NCI-H2081 treated with DMSO at 0.1 percent for 48 hours (cell line): ENCODE data around the gene CDKL5.
"Not testable (repeated sequence)": the region's sequence is repeated elsewhere in the genome, so short reads cannot be mapped to it uniquely, and the experiment has no call there.

Experiments
- DNase-seq: peaks from one replicate; lab custom pipeline; 2025; lab: John Stamatoyannopoulos, UW

The CDKL5 gene

DNA sequence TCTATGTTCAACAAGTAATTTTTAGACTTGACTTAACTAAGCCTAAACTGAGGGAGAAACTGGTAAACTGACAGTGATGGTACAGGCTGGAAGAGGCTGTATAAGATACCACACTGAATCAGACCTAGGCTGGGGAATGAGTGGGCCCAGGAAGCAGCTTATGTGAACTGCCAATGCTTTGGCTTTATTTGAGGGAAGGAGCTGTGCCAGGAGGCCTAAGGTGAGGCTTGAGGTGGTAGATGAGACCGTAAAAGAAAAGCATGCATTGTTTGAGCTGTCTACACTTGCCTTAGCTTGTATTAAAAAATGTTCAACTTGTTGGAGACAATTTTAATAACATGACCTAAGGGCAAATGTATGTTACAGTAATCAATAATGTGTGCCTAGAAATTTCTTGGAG lies 150.3 kb downstream of the CDKL5 start:
- no peak for DNase-seq

DNA sequence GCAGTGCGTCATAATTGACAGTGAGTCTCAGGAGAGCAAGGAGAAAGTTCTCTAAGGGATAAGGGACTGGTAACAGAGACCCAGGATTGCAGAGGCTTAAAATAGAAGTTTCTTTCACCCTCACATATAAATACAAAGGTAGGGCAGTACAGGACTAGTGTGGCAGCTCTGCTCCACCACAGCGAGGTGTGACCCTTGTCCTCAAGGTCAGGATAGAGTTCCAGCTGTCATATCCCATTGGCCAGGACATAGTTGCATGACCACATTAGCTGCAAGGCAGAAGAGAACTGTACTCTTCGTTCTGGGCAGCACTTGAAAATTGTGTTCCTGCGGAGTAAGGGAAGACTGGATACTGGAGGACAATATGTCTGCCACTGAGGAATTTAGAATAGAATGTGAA lies 152.0 kb downstream of the CDKL5 start:
- no peak for DNase-seq

DNA sequence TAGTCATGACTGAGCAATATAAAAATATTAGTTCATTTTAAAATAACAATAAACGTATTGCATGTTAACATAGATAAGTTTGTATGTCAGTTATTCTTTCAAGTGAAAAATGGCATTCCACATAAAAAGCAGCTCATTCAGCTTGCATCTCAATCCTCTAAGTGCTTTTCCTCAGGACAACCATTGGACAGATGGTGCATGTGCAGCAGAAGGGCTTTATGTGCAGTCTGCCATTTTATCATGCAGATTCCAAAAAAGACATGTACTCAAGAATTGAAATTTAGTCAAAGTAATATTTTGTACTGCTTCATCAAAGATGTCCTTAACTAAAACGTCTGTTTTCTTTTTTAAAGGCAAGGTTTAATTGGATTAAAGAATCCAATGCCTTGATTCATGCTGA lies 153.1 kb downstream of the CDKL5 start:
- DNase-seq = no peak

DNA sequence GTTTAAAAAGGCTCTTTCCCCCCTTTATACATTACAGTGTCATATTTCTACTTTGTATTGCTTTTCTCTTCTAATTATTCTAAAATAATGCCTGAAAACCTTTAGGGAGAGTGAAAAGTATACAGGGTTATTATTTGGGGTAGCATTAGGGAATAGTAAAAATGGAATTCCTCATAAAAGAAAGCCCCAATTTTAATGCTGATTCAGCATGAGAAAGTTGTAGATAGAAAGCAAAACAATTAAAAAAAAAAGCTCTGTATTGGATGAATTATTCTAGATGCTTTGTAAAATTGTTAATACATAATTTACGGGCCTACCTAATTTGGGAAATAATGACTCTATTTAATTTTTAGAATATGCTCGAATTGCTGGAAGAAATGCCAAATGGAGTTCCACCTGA lies 154.1 kb downstream of the CDKL5 start:
- DNase-seq = no peak

DNA sequence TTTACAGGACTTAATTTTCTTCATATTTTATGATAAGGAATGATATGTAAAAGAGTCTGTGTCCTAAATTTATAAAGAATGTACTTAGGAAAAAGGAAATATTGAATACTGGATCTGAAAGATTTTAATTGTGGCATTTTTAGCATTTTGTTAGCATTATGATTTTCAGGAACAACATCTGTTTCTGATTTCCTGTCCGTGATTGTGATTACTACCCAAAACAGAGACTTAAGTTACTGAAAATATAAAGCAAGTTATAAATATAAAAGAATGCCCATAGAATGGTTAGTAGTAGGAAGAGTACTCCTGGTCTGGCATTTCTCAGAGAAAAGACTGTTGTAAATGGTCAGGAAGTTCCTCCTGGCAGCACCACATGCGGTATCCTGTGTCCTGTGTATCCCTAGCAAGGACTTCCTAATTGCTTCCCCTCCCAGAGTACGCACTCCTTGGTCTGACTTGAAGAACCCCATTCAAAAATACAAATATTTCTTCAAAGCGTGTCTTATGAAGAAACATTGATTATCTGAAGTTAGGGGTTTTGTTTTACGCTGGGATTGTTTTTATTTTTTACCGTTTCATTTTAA lies 157.6 kb downstream of the CDKL5 start:
- no peak for DNase-seq

DNA sequence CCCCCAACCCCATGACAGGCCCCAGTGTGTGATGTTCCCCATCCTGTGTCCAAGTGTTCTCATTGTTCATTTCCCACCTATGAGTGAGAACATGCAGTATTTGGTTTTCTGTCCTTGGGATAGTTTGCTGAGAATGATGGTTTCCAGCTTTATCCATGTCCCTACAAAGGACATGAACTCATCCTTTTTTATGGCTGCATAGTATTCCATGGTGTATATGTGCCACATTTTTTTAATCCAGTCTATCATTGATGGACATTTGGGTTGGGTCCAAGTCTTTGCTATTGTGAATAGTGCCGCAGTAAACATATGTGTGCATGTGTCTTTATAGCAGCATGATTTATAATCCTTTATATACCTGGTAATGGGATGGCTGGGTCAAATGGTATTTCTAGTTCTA lies 163.9 kb downstream of the CDKL5 start:
- DNase-seq = not testable (repeated sequence)

DNA sequence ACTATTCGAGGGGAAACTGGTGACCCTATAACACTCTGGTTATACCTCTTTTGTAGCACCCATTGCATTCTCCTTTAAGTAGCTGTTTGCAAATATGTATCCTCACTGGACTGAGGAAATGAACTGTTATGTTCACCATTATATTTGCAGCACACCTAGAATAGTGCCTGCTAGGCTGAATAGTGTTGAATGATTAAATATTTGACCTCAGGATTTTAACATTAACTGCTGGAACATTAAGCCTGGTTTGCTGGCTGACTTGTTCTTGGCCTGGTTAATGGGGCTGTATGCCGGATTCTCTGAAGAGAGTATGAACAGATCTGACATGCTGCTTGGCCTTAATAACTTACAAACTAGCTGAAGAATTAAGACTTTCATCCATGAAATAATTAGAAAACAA lies 166.4 kb downstream of the CDKL5 start:
- DNase-seq = no peak

DNA sequence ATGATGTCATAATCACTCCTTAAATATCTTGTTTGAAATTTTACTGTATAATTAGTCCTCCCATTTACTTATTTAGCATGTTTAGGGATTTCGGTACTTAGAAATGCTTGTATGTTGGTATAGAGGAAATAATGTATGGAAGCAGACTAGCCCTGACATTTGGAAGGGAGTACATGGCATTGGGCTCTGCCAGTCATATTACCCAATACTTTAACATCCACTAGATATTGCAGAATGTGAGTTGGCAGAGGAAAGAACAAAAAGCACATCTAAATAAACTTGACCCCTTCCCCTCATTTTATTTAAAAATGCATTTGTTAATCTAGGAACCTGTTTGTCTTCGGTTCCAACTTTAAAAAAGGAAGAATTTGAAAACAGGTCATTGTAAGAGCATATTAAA lies 168.7 kb downstream of the CDKL5 start:
- DNase-seq = no peak

DNA sequence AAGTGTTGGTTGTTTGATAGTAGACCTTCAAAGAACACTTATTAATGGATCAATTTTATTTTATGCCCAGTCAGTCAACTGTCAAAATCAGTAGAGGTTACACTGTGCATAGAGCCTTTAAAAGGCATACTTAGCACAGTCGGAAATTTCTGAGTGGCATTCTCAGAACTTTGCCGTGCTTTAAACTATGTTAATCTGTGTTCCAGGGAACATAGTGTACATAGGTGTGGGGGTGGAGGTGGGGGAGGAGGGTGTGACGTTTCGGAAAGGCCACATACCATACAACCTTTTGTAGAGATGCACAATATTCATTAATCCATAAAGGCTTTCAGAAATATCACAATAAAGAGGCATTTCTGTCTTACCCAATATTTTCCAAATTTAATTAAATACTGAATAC lies 170.7 kb downstream of the CDKL5 start:
- DNase-seq = no peak

DNA sequence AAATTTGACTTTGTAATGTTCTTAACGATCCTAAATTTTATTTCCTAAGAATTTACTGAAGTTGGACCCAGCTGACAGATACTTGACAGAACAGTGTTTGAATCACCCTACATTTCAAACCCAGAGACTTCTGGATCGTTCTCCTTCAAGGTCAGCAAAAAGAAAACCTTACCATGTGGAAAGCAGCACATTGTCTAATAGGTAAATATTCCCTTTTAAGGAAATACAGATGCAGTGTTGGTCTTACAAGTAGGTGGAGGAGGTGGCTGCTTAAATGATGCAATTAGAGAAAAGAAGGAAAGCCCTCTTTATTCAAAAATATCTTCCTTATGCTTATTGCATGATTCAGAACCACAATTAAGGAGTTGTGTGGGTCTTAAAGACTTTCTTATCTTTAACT lies 173.0 kb downstream of the CDKL5 start:
- DNase-seq = no peak

DNA sequence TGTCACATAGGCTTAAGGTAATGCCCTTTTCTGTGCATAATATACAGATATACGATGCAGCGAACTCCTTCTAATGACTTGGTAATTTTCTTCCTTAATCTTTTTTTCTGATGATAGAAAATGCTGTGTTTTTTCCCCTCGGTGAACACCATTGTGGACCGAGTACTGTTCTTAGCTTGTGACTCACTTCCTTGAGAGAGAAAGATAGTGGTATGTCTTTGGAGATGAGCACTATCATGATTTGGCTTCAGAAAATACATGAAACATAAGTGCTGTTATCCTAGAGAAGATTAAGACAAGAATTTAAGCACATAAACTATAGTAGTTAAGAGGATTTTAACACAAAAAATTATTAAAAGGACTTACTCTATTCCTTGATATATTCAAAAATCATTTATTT lies 182.6 kb downstream of the CDKL5 start:
- DNase-seq = no peak

DNA sequence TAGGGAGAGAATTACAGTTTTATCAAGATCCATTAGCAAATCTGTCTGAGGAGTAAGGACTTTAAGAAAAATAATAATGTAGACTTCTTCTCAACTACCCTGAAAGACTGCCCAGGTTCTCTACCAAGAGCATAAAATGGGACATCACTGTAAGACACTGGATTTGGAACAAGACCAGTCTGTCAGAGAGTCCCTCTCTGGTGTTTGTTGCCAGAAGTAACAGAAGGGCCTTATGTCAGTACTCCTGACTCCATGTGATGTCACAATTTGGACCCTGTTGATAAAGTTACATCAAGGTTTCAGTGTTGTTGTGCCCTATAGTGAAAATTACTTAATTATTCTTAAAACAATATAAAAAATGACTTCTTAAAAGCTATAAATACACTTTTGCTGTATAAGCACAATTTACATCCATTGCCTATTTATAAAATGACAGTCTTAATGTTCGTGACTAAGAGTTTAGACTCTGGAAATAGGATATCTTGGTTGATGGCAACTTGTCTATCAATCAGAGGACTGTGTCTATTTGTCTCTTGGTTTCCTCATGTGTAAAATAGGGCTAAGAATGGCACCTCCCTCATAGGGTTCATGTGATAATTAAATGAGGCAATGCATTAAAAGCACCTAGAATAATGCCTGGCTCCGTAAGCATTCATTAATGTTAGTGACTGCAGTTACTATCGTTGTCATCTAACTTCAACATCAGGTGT lies 188.7 kb downstream of the CDKL5 start:
- DNase-seq = no peak

DNA sequence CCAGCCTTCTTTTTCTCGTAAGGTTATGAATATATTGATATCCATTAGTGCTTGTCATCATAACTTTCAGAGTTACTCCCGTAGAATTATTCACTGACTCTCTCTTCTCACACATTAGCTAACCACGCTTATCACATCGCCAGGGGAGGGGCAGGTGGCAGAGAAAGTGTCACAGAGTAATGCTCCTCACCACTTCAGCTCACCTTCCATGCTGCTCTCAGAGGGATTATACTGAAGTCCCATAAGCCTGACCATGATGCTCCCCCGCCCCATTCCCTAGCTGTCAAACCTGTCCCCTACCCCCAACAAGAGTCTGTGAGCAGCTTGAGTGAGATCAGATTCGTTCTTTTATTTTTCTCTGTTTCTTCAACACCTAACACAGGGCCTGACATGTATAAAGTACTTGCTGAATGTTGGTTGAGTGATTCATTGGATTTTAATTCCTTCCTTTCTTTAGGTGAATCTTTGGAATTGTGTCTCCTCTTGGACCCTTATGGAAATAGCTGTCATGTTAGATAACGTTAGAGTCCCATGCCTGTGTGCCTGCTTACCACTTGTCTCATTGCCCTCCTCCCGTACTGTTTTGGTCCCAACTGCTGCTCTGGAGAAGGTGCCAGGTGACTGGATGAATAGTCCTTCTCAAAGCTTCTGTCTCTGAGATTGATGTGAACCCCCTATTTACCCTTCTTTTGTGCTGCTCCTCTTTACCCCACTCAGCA lies 191.4 kb downstream of the CDKL5 start:
- no peak for DNase-seq

DNA sequence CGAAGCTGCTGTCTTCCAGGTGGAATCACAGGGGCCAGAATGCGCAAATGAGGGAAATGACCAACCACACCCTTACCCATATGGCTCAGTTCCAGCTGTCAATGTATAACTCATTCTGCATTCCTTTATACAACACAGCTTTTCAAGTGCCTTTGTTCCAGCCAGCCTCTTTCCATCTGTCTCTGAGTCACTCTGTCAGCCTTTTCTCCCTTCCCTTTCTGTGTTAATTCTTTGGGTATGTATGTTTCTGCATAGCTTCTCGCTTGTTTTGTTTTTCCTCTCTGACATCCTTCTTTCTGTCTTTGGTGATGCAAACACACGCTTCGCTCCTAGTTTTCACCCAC lies 192.0 kb downstream of the CDKL5 start:
- no peak for DNase-seq

DNA sequence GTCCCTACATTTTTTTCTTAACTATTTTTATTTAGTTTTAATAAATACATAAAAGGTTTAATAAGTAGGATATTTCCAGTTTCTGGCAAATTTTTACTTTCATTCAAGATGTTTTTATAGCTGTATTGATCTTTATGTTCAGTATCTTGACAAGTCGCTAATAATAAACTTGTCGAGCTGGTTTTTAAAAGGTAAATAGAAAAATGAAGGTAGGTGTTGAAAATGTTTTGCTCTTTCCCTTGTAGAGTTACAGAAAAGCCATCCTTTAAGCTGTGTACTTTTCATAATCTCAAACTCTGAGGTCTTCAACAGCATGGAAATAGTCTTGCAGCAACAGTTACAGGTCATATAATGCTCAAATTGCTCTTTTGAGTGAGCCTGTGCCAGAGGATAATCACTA lies 193.9 kb downstream of the CDKL5 start:
- DNase-seq = no peak

DNA sequence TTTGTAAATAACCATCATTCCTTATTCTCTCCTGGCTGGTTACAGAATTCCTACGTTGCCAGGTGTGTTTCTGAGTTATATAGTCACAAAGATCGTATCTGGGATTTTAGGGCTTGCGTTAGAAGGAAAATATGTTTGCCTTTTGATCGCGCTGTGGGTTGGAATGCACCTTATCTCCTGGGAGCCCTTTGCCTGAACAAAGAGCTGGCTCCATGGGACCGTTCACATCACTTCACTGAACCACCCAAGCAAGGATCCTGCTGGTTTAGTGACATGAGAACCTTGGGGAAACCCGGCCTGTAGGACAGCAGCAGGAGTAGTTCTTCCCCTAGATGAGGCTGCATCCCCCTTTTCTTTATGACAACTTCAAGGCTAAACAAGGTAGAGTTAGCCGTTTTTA lies 194.9 kb downstream of the CDKL5 start:
- DNase-seq = no peak

DNA sequence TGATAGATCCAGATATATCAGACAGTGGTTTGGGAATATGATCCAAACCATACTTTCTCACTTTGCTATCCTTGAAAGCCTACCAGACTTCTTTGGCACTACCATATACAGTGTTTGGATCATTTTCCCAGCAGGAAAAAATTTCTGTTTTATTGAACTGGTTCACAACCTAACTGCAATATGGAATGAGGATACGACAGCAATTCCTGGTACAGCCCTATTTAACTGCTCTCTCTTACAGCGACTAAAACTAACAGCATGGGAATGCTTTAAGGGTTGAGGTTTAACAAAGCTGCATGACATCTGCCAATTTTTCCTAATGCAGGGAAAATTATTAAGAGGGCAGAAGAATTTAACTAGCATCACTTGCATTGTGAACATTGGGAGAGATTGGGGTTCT lies 199.2 kb downstream of the CDKL5 start:
- no peak for DNase-seq

DNA sequence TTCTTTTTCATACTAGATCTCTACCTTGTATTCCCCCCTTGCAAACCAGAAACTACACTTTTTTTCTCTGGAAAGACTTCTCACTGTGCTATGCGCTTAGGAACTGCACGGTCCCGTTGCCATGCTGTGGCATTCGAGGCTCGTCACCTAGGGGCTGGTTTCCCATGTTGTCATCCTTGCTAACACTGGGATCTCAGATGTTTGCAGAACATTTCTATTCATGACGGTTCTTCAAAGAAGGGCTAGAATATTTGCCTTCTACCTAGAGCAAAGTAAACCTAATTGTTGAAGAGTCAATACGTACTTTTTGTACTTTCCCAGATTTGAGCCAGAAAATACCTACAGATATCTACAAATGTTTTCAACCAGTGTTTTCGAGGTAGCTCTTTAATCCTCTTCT lies 205.5 kb downstream of the CDKL5 start:
- DNase-seq = no peak

DNA sequence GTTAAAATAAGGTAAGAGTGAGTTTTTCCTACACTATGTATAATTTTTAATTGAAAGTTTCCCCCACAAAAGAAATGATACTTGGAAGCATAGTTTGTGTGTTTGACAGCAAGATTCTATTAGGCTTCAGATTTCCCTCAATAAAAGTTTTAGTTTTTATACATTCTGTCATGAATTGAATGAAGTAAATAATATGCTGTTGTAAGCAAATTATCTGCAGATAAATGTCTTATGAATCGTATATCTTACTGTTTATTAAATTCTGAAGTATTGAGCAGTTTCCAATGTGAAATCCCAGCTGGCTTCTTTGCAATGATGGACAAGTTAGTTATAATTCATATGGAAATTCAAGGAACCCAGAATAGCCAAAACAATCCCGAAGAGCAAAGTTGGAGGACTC lies 213.0 kb downstream of the CDKL5 start:
- DNase-seq = no peak

DNA sequence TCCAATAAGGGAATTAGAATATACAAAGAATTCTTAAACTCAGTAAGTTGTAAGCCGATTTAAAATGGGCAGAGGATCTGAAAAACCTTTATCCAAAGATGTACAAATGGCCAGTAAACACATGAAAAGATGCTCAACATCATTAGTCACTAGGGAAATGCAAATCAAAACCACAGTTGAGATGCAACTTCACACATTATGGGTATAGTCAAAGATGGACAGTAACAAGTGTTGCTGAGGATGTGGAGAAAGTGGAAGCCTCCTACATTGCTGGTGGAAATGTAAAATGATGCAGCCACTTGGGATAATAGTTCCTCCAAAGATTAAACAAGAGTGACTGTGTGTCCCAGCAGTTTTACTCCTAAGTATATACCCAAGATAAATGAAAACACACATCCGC lies 213.9 kb downstream of the CDKL5 start:
- DNase-seq = no peak

DNA sequence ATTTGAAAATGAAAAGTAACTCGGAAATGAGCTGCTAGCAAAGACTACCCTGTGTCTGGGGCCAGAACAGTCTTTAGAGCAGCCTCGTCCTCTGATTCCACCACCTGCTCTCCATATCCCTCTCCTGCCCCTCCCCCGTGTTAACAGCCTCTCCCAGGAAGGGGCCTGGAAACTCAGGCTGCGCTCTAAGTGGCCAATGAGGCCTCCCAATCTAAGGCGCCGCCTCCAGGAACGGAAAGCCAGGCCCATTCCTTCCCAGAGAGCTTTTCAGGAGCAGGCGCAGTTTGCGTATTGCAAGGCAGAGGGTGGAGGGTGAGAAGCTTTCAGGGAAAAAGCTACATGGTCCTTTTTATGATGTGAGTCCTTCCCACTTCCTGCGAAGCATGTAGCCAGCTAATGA lies 215.3 kb downstream of the CDKL5 start:
- DNase-seq = no peak

DNA sequence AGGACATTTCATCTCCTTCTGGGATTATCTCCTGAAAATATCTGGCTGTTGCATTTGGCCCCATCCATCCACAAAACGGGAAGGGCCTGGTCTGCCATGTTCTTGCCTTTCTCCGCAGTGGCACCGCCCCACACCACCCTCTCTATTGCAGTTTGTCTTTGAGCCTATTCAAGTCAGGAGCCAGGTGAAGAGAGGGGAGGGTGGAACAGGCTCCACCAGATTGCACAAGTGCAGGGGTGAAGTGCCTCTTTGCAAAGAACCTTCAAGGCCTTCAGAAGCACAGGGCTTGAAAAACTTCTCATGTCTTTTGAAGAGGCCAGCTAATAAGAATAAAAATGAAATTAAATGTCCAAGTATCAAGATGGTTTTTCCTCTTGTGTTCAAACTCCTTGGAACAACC lies 217.8 kb downstream of the CDKL5 start:
- DNase-seq = no peak

DNA sequence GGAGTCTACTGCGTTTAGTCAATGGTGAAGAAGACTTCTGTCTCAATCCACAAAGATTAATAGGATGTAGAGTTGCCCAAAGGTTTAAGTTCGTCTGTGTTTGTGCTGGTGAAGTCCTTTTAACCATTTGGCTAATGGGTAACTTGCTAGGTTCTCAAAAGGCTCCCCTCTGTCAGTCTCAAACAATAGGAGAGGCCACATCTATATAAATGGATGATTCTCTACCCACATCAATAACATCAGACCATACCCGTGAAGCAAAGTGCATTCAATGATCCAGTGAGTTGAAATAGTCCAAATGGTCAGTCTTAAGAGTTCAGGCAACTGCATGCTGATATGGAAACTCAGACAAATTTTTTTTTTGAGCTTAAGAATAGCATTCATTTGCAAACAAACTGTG lies 218.4 kb downstream of the CDKL5 start:
- no peak for DNase-seq

DNA sequence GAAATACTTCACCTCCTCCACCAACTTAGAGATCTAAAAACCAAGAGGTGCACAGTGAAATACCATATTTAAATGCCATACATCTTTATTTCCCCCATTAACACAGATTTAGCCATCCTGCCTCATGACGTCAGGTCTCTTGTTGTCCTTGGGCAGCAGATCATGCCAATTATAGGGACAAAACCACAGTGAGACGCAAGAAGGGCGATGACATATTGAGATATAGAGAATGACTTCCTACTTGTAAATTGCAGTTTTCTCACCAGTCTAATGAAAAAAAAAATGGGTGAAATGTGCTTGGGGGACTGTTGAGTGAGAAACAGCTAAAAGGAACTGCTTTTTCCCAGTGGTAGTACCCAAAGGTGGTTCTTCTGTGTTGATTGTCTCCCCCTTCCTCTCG lies 222.2 kb downstream of the CDKL5 start:
- no peak for DNase-seq
